Ishikawa (cell line): ENCODE measurements around the gene WAC.

Experiments used
- CEBPB ChIP-seq: IDR thresholded peaks from 2 replicates; pipeline ENCODE4 v1.6.1; 2012
- CREB1 ChIP-seq: IDR thresholded peaks from 2 replicates; pipeline ENCODE4 v1.6.1; 2012; ENCODE audit warnings: low read depth
- EGR1 ChIP-seq: IDR thresholded peaks from 2 replicates; pipeline ENCODE4 v1.6.1; 2012
- EP300 ChIP-seq: IDR thresholded peaks from 2 replicates; pipeline ENCODE4 v1.6.1; 2012; ENCODE audit warnings: borderline replicate concordance
- FOXM1 ChIP-seq: IDR thresholded peaks from 2 replicates; pipeline ENCODE4 v1.6.1; 2012; ENCODE audit warnings: low read depth, borderline replicate concordance
- NFIC ChIP-seq: IDR thresholded peaks from 2 replicates; pipeline ENCODE4 v1.6.1; 2012
- RAD21 ChIP-seq: IDR thresholded peaks from 2 replicates; pipeline ENCODE4 v1.6.1; 2012; ENCODE audit warnings: low read depth
- TAF1 ChIP-seq: IDR thresholded peaks from 2 replicates; pipeline ENCODE4 v1.6.1; 2012; ENCODE audit warnings: low read depth, mild to moderate bottlenecking
- TCF12 ChIP-seq: IDR thresholded peaks from 2 replicates; pipeline ENCODE4 v1.6.1; 2012; ENCODE audit warnings: low read depth
- TEAD4 ChIP-seq: IDR thresholded peaks from 2 replicates; pipeline ENCODE4 v1.6.1; 2012
- YY1 ChIP-seq: IDR thresholded peaks from 2 replicates; pipeline ENCODE4 v1.6.1; 2012; ENCODE audit warnings: low read depth
- ZBTB7A ChIP-seq: IDR thresholded peaks from 2 replicates; pipeline ENCODE4 v1.6.1; 2012; ENCODE audit warnings: low read depth
- TF ChIP-seq, protein P1 (sequence below): IDR thresholded peaks from 2 replicates; pipeline ENCODE4 v1.6.1; 2012; ENCODE audit warnings: low read depth, mild to moderate bottlenecking
- TF ChIP-seq, protein P2 (sequence below): IDR thresholded peaks from 2 replicates; pipeline ENCODE4 v1.6.1; 2012
- TF ChIP-seq, protein P3 (sequence below): IDR thresholded peaks from 2 replicates; pipeline ENCODE4 v1.6.1; 2012

WAC gene

DNA sequence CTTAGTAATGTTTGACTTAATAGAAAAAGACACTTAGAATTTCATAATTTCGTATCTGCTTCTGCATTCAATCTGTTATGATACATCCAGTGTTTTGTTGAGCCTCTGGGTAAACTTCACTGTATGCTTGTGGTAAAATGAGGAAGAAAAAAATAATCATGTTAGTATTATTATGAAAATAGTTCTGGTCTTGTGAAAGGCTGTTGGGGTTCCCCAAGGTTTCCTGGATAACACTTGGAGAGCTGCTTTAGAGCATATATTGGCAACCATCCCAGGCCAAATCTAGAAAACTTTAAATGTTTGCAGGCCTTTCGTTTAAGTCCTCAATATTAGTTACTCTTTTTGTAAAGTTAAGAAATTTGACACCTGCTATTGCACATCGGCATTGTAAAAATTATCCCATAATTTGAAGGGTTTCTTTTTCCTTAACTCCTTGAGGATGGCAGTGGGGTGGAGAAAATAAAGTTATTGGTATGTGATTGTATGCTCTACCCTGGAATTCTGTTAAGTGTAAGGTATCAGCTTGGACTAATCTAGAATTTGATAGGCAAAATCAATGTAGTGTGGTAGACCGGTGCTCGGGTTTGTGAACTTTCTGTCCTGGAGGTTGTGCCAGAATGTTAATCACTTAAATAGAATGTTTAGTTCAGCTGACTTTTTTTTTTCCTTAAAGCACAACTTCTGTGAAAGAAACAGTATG is 54.5 kb downstream of the WAC start:
- TF ChIP-seq RAD21 = no peak
- no peak for TF ChIP-seq EGR1
- no peak for TF ChIP-seq CEBPB
- no peak for TF ChIP-seq ZBTB7A
- no peak for TF ChIP-seq CREB1
- TF ChIP-seq, protein P1, sequence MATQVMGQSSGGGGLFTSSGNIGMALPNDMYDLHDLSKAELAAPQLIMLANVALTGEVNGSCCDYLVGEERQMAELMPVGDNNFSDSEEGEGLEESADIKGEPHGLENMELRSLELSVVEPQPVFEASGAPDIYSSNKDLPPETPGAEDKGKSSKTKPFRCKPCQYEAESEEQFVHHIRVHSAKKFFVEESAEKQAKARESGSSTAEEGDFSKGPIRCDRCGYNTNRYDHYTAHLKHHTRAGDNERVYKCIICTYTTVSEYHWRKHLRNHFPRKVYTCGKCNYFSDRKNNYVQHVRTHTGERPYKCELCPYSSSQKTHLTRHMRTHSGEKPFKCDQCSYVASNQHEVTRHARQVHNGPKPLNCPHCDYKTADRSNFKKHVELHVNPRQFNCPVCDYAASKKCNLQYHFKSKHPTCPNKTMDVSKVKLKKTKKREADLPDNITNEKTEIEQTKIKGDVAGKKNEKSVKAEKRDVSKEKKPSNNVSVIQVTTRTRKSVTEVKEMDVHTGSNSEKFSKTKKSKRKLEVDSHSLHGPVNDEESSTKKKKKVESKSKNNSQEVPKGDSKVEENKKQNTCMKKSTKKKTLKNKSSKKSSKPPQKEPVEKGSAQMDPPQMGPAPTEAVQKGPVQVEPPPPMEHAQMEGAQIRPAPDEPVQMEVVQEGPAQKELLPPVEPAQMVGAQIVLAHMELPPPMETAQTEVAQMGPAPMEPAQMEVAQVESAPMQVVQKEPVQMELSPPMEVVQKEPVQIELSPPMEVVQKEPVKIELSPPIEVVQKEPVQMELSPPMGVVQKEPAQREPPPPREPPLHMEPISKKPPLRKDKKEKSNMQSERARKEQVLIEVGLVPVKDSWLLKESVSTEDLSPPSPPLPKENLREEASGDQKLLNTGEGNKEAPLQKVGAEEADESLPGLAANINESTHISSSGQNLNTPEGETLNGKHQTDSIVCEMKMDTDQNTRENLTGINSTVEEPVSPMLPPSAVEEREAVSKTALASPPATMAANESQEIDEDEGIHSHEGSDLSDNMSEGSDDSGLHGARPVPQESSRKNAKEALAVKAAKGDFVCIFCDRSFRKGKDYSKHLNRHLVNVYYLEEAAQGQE = no peak
- no peak for TF ChIP-seq EP300

DNA sequence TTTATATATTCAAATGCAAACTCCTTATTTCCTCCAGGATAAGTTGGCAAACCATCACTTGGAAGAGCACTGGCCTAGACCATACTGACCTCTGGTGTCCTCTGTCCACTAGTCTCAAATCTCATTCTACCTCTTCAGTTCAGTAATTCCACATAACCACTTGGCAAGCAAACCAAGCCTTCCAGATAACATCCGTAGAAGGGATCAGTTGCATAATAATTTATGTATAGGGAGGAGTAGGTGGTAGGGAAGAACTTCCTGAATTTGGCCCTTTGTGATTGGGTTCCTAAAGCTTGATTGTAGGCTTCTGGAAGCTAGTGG is 55.0 kb downstream of the WAC start:
- TF ChIP-seq ZBTB7A (no peak), RAD21 (peak; percentile 34), CREB1 (no peak), NFIC (peak; percentile 17; the same call in 1 of the 2 replicates), EP300 (no peak), TEAD4 (no peak), TCF12 (no peak), YY1 (no peak), FOXM1 (no peak), CEBPB (peak; percentile 67; the same call in 1 of the 2 replicates)
- TF ChIP-seq, protein P2, sequence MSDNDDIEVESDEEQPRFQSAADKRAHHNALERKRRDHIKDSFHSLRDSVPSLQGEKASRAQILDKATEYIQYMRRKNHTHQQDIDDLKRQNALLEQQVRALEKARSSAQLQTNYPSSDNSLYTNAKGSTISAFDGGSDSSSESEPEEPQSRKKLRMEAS = no peak
- TF ChIP-seq, protein P1 = no peak
- TF ChIP-seq, protein P3, sequence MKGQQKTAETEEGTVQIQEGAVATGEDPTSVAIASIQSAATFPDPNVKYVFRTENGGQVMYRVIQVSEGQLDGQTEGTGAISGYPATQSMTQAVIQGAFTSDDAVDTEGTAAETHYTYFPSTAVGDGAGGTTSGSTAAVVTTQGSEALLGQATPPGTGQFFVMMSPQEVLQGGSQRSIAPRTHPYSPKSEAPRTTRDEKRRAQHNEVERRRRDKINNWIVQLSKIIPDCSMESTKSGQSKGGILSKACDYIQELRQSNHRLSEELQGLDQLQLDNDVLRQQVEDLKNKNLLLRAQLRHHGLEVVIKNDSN = no peak

DNA sequence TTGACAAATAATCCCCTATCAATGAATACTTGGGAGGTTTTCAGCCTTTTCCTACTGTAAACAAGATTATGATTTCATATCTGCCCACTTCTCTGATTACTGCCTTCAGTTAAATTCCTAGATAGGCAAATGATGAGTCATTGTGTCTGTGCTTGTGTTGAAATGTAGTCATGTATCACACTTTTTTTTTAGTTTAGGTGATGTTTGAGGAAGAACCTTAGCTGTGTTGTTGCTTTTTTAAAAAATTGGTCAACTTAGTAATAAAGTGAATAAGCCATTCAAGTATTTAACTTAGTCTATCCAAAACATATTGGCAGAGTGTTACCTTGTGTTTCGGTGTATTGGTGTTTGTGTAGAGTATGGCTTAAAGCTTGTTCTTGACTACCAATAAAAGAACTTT is 60.0 kb downstream of the WAC start:
- TF ChIP-seq ZBTB7A (no peak), FOXM1 (no peak), TEAD4 (no peak), EP300 (no peak), YY1 (no peak), EGR1 (no peak), RAD21 (no peak), CEBPB (no peak), CREB1 (no peak)
- TF ChIP-seq, protein P3 = no peak
- TF ChIP-seq, protein P2 = no peak

DNA sequence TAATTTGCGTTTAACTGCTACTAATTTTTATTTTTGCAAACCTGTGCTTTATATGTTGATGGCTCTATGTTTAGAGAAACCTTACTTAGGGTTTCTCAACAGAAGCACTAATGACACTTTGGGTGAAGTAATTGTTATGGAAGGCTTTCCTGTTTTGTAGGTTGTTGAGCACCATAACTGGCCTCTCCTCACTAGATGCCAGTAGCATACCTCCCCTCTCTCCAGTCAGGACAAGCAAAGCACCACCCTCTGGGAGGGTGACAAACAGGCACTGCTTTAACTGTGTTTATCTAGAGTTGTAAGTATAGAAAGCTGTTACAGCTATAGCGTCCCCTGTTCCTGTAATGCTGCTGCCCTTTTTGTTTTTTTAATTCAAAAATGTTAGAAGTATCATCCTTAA is 60.9 kb downstream of the WAC start:
- TF ChIP-seq, protein P3 = no peak
- no peak for TF ChIP-seq FOXM1
- TF ChIP-seq, protein P2 = no peak
- TF ChIP-seq CREB1 = no peak
- no peak for TF ChIP-seq ZBTB7A
- no peak for TF ChIP-seq TEAD4
- TF ChIP-seq EP300 = no peak
- TF ChIP-seq, protein P1 = no peak
- TF ChIP-seq CEBPB = no peak
- TF ChIP-seq EGR1 = no peak
- TF ChIP-seq RAD21 = no peak
- TF ChIP-seq TCF12 = no peak
- no peak for TF ChIP-seq TAF1
- TF ChIP-seq YY1 = no peak
- TF ChIP-seq NFIC = no peak
